ACC112 (cell line): ENCODE data around the gene TMBIM6.
A peak's percentile ranks its signal among the peaks of the same experiment; 100 is the strongest.
"Not testable (repeated sequence)": the region's sequence is repeated elsewhere in the genome, so short reads cannot be mapped to it uniquely, and the experiment has no call there.

Source experiments
- H2AFZ ChIP-seq: fragments of 200-600 bp; sonication (generic); one replicate; pipeline ENCODE4 v1.6.0; 2017; ENCODE audit warnings: antibody characterized with exemption, low read length; ENCODE audit not compliant: unreplicated experiment
- H3K27ac ChIP-seq: fragments of 200-600 bp; sonication (generic); 2 replicates; pipeline ENCODE4 v1.5.1; 2014; ENCODE audit warnings: low read depth, mild to moderate bottlenecking, antibody characterized with exemption, low read length, moderate library complexity
- H3K27me3 ChIP-seq: fragments of 200-600 bp; sonication (generic); 2 replicates; pipeline ENCODE4 v1.6.1; 2014; ENCODE audit warnings: mild to moderate bottlenecking, antibody characterized with exemption, low read length, moderate library complexity, mixed read lengths; ENCODE audit not compliant: insufficient read depth
- H3K36me3 ChIP-seq: fragments of 200-600 bp; sonication (generic); 2 replicates; pipeline ENCODE4 v1.6.1; 2016; ENCODE audit warnings: mild to moderate bottlenecking, antibody characterized with exemption, low read length, moderate library complexity, mixed read lengths; ENCODE audit not compliant: insufficient read depth
- H3K4me1 ChIP-seq: fragments of 200-600 bp; sonication (generic); one replicate; pipeline ENCODE4 v1.6.1; 2016; ENCODE audit warnings: low read length, mixed read lengths; ENCODE audit not compliant: insufficient read depth, unreplicated experiment, control insufficient read depth
- H3K4me3 ChIP-seq: fragments of 200-600 bp; sonication (generic); 2 replicates; pipeline ENCODE4 v1.5.1; 2014; ENCODE audit warnings: mild to moderate bottlenecking, low read depth, low read length
- H3K79me2 ChIP-seq: fragments of 200-600 bp; sonication (generic); one replicate; pipeline ENCODE4 v1.6.0; 2016; ENCODE audit warnings: low read length; ENCODE audit not compliant: control insufficient read depth, unreplicated experiment, insufficient read depth

TMBIM6 gene

DNA sequence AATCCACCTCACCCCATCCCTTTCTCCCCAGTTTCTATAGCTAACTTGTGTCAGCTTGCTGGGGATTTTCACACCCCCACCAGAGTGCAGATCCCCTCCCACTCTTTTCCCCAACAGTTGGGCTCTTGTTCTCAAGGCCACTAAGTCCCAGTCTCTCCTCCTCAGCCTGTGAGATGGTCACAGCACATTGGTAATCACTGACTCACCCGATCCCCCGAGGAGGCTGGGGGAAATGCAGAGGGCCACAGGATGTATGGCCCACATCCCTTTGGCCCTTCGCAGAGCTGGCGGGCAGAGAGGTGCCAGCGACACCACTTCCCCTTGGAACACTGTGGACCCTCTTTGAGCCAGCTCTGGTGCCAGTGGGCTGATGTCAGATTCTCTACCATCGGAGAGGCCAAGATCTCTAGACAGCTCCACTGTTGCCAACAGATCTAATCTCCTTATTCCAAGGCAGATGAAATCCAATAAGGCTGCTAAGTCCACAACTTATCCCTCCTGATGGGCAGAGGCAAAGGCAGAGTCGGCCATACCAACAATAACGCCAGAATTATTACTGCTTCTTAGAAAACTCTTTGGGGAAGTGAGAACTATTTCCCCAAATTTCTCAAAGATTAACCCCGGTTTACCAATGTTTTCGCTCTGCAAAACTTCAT is 35.8 kb upstream of the TMBIM6 start:
- peaks cover 40% of the 10 kb centered on the region for H3K4me1 ChIP-seq
- H3K79me2 ChIP-seq: peaks cover 55% of the 10 kb centered on the region
- no peaks in the 10 kb centered on the region for H3K36me3 ChIP-seq
- peak overlapping the region; percentile 86 for H3K27ac ChIP-seq
- peak overlapping the region; percentile 86 for H3K4me3 ChIP-seq
- H2AFZ ChIP-seq: peak overlapping the region; percentile 3
- H3K27me3 ChIP-seq: peaks cover 11% of the 10 kb centered on the region; the same call in 1 of the 2 replicates

DNA sequence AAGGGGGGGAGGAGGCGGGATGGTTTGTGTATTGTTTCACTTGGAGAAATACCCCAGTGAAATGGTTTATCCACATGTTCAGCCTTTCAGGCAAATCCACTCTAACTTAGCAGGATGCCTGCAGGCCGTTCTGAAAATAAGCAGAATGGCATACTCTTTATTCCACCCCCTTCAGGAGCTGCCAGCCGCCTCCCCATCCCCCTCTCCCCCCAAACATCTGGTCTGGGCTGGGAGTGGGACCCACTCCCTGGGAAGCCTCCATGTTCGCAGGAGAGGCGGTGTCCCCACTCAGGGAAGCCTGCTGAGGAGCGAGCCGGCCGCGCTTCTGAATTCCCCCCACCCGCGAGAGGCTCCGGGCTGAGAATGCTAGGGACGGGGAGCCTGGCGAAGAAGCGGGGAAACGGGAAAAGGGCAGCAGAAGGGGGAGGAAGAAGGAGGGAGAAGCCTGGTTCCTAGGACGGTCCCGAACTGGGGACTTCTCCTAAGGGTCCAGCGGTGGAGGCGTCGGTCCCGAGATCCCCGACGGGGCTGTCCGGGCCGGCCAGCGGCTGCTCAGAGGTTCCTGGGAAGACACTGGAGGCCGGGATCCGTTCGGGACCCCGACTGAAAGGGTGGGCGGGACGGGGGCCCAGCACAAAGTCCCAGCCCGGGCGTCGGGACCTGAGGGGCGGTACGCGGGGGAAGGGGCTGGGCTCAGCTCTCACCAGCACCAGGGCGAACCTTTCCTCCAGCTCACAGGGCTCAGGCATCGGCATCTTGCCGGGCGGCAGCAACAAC is 34.8 kb upstream of the TMBIM6 start:
- Histone ChIP-seq H3K27ac (peak overlapping the region; percentile 86), H3K4me1 (peaks cover 40% of the 10 kb centered on the region), H2AFZ (peak overlapping the region; percentile 85), H3K27me3 (peaks cover 20% of the 10 kb centered on the region; the same call in 1 of the 2 replicates), H3K36me3 (no peaks in the 10 kb centered on the region), H3K4me3 (peak overlapping the region; percentile 86), H3K79me2 (peaks cover 51% of the 10 kb centered on the region)

DNA sequence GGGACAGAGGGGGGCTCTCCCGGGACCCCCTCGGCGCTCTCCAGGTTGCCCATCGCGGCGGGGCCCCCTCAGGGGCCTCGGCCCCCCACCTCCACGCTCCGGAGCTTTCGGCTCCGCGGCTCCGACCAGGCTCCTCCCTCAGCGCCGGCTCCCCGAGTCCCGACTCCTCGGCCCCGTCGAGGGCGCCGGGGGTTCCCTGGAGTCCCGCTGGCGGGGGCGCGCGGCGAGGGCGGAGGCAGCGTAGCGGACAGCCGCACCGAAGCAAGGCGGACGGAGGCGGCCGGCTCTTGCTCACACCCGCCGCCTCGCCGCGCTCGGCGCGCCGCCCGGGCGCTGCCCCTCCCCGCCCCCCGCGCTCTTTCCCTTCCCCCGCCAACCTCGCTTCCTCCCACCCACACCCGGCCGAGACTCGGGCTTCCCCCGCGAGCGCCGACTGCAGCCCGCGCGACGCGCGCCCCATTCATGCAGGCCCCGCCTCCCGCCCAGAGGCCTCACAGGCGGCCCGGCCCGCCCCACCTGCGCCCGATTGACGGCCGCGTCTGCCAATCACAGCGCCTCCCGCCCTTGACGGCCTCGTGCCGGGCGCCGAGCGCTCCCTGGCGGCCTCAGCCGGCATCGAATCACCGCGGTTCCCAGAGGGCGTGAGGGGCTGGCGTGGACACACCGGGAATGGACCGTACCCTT is 34.1 kb upstream of the TMBIM6 start, which contains the start of gene FMNL3:
Gene FMNL3, minus strand, starts transcription at position 278 of the 684 bp plus-strand sequence. Its CDS starts 225 bp downstream, at position 53.
- peak within 1 kb of the TSS; percentile 85 for H2AFZ ChIP-seq
- H3K27me3 ChIP-seq: peaks cover 27% of the 10 kb centered on the region; the same call in 1 of the 2 replicates
- peaks cover 44% of the 10 kb centered on the region for H3K79me2 ChIP-seq
- H3K36me3 ChIP-seq: no peaks in the 10 kb centered on the region
- H3K27ac ChIP-seq: peak within 1 kb of the TSS; percentile 86
- peaks cover 34% of the 10 kb centered on the region for H3K4me1 ChIP-seq
- peak within 1 kb of the TSS; percentile 86 for H3K4me3 ChIP-seq

DNA sequence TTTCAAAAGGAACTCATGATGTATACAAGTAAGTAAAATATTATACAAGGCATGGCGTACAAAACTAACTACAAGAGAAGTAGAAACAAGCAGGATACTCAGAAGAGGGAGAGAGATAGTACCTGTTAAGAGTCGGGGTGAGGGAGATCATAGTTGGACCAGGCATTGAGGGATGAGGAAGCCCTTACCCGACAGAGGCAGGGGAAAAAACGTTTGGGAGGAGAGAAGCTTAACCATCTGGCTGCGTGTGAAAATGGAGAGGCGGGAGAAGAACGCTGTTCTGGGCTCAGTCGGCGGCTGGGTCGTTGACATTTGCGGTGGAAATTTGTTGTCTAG is 33.6 kb upstream of the TMBIM6 start:
- peaks cover 27% of the 10 kb centered on the region; the same call in 1 of the 2 replicates for H3K27me3 ChIP-seq

DNA sequence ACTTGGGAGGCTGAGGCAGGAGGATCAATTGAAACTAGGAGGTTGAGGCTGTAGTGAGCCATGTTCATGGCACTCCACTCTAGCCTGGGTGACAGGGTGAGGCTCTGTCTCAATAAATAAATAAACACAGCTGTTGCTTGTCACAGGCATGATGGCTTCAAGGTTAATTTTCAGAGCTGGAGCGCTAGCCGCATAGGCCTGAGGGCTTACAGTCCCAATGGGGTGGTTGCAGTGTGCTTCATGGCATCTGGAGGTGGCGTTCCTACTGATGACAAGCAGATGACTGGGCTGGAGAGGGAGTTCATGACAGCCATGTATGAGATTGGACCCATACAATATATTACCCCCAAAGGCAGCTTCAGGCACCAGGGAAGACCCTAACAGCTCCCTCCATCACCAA is 32.5 kb upstream of the TMBIM6 start:
- H3K4me3 ChIP-seq: no peak overlapping the region
- H2AFZ ChIP-seq: no peak overlapping the region
- no peak overlapping the region for H3K27ac ChIP-seq
- peaks cover 19% of the 10 kb centered on the region for H3K4me1 ChIP-seq
- no peaks in the 10 kb centered on the region for H3K36me3 ChIP-seq
- peaks cover 28% of the 10 kb centered on the region for H3K79me2 ChIP-seq
- H3K27me3 ChIP-seq: peaks cover 32% of the 10 kb centered on the region; the same call in 1 of the 2 replicates

More for the DNA sequence above, 33.6 kb upstream of the TMBIM6 start:
- Histone ChIP-seq H3K79me2 (peaks cover 39% of the 10 kb centered on the region), H3K27ac (no peak overlapping the region), H2AFZ (peak overlapping the region; percentile 73), H3K4me1 (peaks cover 29% of the 10 kb centered on the region), H3K36me3 (no peaks in the 10 kb centered on the region), H3K4me3 (peak overlapping the region; percentile 18; the same call in 1 of the 2 replicates)

DNA sequence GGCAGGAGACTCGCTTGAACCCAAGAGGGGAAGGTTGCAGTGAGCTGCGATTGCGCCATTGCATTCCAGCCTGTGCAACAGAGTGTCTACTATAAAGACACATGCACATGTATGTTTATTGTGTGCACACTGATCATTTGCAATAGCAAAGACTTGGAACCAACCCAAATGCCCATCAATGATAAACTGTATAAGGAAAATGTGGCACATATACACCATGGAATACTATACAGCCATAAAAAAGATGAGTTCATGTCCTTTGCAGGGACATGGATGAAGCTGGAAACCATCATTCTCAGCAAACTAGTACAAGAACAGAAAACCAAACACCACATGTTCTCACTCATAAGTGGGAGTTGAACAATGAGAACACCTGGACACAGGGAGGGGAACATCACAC is 27.4 kb upstream of the TMBIM6 start:
- H3K4me1 ChIP-seq, H3K27ac ChIP-seq, H2AFZ ChIP-seq, H3K36me3 ChIP-seq, H3K4me3 ChIP-seq, H3K79me2 ChIP-seq: not testable (repeated sequence)
- peaks cover 50% of the 10 kb centered on the region for H3K27me3 ChIP-seq

DNA sequence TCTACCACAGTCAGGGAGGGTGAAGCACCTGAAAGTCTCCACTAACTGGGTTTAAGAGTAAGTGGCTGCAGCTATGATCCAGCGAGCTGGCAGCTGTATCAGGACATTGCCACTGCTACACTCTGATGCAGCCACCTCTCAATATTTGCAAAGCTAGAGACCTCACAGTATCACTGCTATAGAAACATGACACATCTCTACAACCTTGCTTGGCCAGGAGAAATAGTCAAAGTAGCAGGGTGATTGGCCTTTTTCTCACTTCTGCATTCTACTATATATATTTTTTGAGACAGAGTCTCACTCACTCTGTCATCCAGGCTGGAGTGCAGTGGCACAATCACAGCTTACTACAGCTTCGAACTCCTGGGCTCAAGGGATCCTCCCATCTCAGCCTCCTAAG is 24.8 kb upstream of the TMBIM6 start:
- no peak overlapping the region for H3K4me3 ChIP-seq
- H3K36me3 ChIP-seq: no peaks in the 10 kb centered on the region
- no peaks in the 10 kb centered on the region for H3K79me2 ChIP-seq
- H3K4me1 ChIP-seq: no peaks in the 10 kb centered on the region
- H3K27ac ChIP-seq: no peak overlapping the region
- H2AFZ ChIP-seq: no peak overlapping the region
- H3K27me3 ChIP-seq: peaks cover 30% of the 10 kb centered on the region

DNA sequence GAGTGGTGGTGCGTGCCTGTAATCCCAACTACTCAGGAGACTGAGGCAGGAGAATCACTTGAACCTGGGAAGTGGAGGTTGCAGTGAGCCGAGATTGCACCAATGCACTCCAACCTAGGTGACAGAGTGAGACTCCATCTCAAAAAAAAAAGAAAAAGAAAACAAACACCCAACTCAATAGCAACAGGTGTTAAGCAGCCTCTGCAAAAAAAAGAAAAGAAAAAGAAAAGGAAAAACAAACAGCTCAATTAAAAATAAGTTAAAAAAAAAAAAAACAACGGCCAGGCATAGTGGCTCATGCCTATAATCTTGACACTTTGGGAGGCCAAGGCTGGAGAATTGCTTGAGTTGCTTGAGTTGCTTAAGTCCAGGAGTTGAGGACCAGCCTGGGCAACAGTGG is 23.6 kb upstream of the TMBIM6 start:
- not testable (repeated sequence) for H3K79me2 ChIP-seq, H2AFZ ChIP-seq, H3K36me3 ChIP-seq, H3K4me3 ChIP-seq, H3K4me1 ChIP-seq, H3K27ac ChIP-seq
- peaks cover 23% of the 10 kb centered on the region for H3K27me3 ChIP-seq

DNA sequence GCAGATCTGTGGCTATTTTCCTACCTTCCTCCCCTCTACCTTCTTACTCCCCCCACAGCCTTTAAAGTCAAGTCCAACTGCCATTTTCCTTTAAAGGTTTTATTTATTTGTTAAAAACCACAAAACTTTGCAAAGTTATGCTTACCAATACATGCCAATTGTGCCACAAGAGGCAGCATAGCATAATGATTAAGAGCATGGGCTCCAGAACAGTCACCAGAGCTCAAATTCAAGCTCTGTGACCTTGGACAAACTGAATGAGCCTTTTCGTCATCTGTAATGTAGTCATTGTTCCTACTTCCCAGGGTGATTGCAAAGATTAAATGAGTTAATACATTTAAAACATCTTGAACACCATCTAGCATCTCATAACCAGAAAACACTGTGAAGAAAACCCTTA is 21.1 kb upstream of the TMBIM6 start:
- H3K4me3 ChIP-seq: no peak overlapping the region
- no peak overlapping the region for H2AFZ ChIP-seq
- no peak overlapping the region for H3K27ac ChIP-seq
- H3K27me3 ChIP-seq: peaks cover 19% of the 10 kb centered on the region
- H3K4me1 ChIP-seq: no peaks in the 10 kb centered on the region
- no peaks in the 10 kb centered on the region for H3K36me3 ChIP-seq
- no peaks in the 10 kb centered on the region for H3K79me2 ChIP-seq

DNA sequence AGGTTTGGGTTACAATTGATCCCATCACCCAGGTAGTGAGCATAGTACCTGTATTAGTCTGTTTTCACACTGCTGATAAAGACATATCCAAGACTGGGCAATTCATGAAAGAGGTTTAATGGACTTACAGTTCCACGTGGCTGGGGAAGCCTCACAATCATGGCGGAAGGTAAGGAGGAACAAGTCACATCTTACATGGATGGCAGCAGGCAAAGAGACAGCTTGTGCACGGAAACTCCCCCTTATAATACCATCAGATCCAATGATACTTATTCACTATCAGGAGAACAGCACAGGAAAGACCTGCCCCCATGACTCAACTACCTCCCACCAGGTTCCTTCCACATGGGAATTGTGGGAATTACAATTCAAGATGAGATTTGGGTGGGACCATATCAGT is 20.0 kb upstream of the TMBIM6 start:
- peaks cover 22% of the 10 kb centered on the region for H3K27me3 ChIP-seq
- H3K27ac ChIP-seq, H3K79me2 ChIP-seq, H2AFZ ChIP-seq, H3K4me3 ChIP-seq, H3K36me3 ChIP-seq, H3K4me1 ChIP-seq: not testable (repeated sequence)
